Measurements from ENCODE around the gene CAMLG.

DNA sequence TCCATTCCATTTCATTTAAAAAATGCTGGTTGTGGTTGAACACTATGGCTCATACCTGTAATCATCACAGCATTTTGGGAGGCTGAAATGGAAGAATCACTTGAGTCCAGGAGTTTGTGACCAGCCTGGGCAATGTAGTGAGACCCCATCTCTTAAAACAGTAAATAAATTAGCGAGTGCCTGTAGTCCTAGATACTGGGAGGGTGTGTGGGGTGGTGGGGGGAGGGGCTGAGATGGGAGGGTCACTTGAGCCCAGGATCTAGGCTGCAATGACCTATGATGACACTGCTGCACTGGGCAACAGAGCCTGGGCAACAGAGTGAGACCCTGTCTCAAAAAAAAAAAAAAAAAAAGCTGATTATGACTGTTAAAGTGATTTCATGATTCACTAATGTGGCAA lies 49.3 kb downstream of the CAMLG start:
- TF ChIP-seq, protein P1, sequence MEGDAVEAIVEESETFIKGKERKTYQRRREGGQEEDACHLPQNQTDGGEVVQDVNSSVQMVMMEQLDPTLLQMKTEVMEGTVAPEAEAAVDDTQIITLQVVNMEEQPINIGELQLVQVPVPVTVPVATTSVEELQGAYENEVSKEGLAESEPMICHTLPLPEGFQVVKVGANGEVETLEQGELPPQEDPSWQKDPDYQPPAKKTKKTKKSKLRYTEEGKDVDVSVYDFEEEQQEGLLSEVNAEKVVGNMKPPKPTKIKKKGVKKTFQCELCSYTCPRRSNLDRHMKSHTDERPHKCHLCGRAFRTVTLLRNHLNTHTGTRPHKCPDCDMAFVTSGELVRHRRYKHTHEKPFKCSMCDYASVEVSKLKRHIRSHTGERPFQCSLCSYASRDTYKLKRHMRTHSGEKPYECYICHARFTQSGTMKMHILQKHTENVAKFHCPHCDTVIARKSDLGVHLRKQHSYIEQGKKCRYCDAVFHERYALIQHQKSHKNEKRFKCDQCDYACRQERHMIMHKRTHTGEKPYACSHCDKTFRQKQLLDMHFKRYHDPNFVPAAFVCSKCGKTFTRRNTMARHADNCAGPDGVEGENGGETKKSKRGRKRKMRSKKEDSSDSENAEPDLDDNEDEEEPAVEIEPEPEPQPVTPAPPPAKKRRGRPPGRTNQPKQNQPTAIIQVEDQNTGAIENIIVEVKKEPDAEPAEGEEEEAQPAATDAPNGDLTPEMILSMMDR (optimal IDR thresholded peaks at IDR 0.05 in 1 of 3, IDR thresholded peaks at IDR 0.05 in 1 of 3, conservative IDR thresholded peaks at IDR 0.05 in 1 of 3; ENCODE audit: extremely low read depth in 1 of 3, insufficient read depth in 2 of 3, low read length in 3 of 3), result no peak
- no peak for TF ChIP-seq EZH2 (IDR thresholded peaks at IDR 0.05; ENCODE audit: low read length)
